Measurements from ENCODE around the gene MCF2L2.

DNA sequence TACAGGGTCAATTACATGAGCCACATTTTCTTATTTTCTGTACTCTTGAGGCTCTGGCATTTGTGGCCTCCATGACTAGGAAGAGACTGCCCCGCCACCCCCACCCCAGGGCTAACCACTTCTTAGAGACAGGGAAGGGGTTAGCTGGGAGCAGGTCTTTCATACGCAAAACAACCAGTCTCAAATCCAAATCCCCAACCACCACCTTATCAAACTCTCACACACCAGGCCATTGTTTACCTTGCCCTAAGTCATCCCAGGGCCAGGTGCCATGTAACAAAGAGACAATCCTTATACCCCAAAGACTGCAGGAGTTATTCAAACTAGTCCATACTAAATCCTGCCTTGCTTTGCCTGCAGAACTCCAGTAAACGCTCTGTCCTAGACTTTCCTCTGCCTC lies 97.5 kb downstream of the MCF2L2 start:
- TF ChIP-seq CTCF (IDR thresholded peaks at IDR 0.05) (no peak), POLR2A (IDR thresholded peaks at IDR 0.05) (no peak)
